Retinal pigment epithelial cell (primary cell): ENCODE measurements around the gene TLX2.

Experiments used
- DNase-seq: peaks from one replicate; pipeline ENCODE4 v3.0.0-alpha.2; 2010; ENCODE audit warnings: low read depth
- H3K4me3 ChIP-seq: 2 replicates; pipeline ENCODE4 v1.5.1; 2011; ENCODE audit warnings: mild to moderate bottlenecking, low read length, control low read depth, moderate library complexity
- CTCF ChIP-seq: conservative IDR thresholded peaks from 2 replicates; pipeline ENCODE4 v1.5.1; 2011; ENCODE audit warnings: low read depth, low read length, control low read depth, inconsistent platforms

The TLX2 gene

GRCh38 chr2:74540291-74540690, 26.0 kb downstream of the TLX2 start:
- TF ChIP-seq CTCF, result no peak
- DNase-seq, result no peak
- H3K4me3 ChIP-seq, result no peak overlapping the region

- TF ChIP-seq CTCF, result no peak
- no peak overlapping the region for H3K4me3 ChIP-seq
- DNase-seq, result no peak
These were observed 28.7 kb downstream of the TLX2 start for GRCh38 chr2:74542978-74543377.

GRCh38 chr2:74544634-74545033, 30.4 kb downstream of the TLX2 start:
- no peak overlapping the region for H3K4me3 ChIP-seq
- DNase-seq, result no peak
- peak; percentile 16 for TF ChIP-seq CTCF

GRCh38 chr2:74546004-74546403, 31.8 kb downstream of the TLX2 start:
- DNase-seq, result no peak
- no peak overlapping the region for H3K4me3 ChIP-seq
- TF ChIP-seq CTCF, result no peak

- no peak for DNase-seq
- no peak for TF ChIP-seq CTCF
- peak overlapping the region; percentile 67 for H3K4me3 ChIP-seq
These were observed 34.1 kb downstream of the TLX2 start for GRCh38 chr2:74548285-74548899.

GRCh38 chr2:74548900-74549826, 34.9 kb downstream of the TLX2 start:
- no peak for DNase-seq
- no peak for TF ChIP-seq CTCF
- peak overlapping the region; percentile 67 for H3K4me3 ChIP-seq
